ENCODE data around the gene OBSL1.

Gene OBSL1

DNA sequence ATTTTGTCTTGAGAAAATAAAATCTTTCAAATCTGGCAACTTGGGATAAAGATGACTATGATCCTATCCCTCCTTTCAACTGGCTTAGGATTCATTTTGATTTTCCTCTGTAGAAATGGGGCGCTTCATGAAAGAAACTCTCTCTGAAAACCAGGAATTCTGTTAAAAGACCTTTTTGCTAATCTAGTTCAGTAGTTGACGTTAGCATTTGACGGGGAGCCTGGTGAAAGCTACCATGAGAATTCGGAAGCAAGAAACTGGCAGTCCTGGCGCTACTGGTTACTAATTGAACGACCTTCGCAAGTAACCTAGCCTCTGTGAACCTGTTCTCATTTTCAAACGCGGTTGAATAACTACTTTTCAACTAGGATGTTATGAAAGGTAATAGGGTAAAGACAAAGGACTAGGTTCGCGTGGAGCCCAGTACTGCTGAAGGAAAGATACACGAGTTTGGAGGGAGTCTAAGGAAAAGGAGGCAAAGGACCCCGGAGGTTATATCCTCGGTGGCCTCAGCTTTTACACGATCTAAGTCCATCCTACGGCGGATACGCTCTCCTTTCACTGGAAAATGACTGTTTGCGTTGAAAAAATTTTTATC lies 25.7 kb upstream of the OBSL1 start:
- no peak for DNase-seq (ENCODE audit: low read depth)

DNA sequence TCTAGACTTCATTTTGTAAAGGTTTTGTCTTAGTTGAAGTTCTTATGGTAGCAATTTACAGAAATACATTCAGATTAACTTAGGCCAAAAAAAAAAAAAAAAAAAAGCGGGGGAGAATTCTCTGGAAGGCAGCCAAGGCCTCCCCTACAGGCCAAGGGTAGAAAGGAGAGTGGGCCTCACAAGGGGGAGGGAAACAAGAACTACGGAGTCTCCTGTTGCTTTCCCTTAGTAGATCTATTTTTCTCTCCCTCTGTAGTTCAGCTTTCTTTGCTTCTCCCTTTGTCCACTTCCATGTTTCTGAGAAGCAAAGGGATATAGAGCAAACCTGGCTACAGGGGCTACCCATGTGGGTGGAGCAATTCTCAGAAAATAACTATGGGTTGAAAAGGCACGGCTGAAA lies 23.9 kb upstream of the OBSL1 start:
- no peak for DNase-seq (ENCODE audit: low read depth)

- DNase-seq (ENCODE audit: low read depth), result no peak
Measured at GRCh38 chr2:219593154-219593553, 21.8 kb upstream of the OBSL1 start.

- no peak for DNase-seq (ENCODE audit: low read depth)
Measured at GRCh38 chr2:219592736-219593135, 21.4 kb upstream of the OBSL1 start.

- no peak for DNase-seq (ENCODE audit: low read depth)
Measured at GRCh38 chr2:219591091-219591490, 19.8 kb upstream of the OBSL1 start.

GRCh38 chr2:219581346-219581745 lies 10.0 kb upstream of the OBSL1 start:
- no peak for DNase-seq (ENCODE audit: low read depth)

- no peak for DNase-seq (ENCODE audit: low read depth)
Measured at GRCh38 chr2:219578811-219579613, 7.7 kb upstream of the OBSL1 start.

DNA sequence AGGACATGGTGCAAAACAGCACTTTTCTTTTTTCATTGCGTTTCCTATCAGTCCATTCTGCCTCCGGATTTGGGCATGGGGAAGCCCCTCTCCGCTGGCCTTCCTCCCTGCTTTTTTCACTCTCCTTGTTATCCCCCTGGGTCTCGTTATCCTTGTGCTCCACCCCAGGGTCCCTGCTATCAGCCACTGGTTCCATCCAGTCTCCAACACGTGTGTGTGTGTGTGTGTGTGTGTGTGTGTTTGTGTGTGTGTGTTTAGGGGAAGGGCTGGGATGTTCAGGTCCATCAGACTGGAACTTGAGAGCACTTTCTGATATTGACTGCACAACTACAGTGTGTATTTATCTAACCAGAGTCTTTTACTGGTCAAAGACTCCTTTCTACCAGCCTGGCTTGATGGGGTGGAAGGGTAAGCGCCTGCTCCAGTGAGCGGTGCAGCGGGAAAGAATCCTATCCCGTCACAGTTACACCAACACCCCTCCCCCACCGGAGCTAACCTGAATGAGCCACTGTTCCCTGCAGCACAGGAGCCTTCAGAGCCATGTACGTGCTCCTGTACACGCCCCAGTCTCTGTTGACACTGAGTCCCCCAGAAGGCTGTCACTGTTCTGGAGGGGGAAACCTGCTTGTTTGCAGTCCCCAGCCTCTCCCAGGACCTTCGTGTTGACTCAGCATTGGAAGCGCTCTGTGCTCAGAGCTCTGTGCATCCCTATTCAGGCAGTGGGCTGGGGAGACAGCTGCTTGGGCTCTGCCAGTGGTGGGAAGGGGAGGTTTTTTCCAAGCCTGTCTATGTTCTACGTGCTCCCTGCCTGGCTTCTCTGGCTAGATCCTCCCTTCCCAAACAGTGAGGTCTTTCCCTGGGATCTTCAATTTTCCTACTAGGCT lies 5.4 kb upstream of the OBSL1 start:
- DNase-seq (ENCODE audit: low read depth), result no peak

DNA sequence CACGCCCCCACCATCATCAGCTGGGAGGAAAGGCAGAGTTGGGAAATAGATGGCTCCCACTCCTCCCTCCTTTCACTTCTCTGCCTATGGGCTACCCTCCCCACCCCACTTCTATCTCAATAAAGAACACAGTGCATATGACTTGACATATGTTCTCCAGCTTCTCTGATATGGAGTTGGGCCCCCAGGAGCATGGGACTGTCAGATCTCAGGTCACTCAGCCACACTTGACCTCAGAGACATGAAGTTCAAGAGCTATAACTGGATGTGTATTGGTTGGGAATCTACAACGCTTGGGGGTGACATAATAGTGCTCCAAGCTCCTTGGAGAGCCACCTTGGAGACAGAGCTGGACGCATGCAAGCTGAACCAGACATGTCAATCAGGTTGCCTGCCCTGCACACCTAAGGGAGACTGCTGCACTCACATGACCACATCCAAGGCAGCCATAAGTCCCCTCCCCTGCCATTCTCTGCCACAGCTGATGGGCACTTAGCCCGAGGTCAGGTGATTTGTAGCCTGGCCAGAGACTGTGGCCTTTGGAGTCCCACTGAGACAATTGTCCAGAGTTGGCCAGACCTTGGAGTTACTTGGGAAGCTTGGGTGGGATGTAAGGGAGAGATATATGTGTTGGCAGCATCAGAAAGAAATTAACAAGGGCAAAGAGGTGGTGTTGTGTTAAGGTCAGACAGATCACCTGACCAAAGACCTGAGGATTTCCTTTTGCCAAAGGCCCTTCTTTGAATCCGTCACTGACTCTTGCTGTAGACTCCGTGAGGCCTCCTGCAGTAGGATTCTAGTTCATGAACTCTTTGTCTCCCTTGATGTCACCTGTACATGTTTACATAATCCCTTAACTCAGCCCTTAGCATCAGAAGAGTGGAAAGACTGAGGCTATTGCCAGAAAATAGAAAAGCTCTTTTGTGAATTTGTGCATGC lies 4.5 kb upstream of the OBSL1 start:
- DNase-seq (ENCODE audit: low read depth), result no peak

- DNase-seq (ENCODE audit: low read depth), result no peak
Measured at GRCh38 chr2:219574484-219575311, 3.4 kb upstream of the OBSL1 start.

- DNase-seq (ENCODE audit: low read depth), result no peak
Measured at GRCh38 chr2:219573166-219573565, 1.8 kb upstream of the OBSL1 start.

GRCh38 chr2:219572237-219573001 lies 1.1 kb upstream of the OBSL1 start, which contains the start of gene INHA:
TSS of gene INHA (plus strand) at chr2:219572310. CDS start at chr2:219572375, 65 bp downstream.
- no peak for DNase-seq (ENCODE audit: low read depth)

DNA sequence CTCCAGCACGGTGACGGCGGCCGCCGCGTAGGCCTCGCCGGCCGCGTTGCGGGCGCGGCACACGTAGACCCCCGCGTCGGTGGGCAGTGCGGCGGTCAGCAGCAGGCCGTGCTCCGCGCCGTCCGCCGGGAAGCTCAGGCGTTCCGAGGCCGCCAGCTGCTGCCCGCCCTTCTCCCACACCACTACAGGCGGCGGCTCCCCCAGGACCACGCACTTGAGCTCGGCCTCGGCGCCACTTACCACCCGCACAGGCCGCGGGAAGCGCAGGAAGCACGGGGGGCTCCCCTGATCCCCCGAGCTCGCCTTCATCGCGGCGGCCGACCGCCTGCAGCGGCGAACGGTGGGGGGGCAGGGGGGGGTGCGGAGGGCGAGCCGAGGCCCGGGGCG lies 422 bp downstream of the OBSL1 start:
- no peak for DNase-seq (ENCODE audit: low read depth)

- no peak for DNase-seq (ENCODE audit: low read depth)
Measured at GRCh38 chr2:219570194-219570923, 980 bp downstream of the OBSL1 start.

DNA sequence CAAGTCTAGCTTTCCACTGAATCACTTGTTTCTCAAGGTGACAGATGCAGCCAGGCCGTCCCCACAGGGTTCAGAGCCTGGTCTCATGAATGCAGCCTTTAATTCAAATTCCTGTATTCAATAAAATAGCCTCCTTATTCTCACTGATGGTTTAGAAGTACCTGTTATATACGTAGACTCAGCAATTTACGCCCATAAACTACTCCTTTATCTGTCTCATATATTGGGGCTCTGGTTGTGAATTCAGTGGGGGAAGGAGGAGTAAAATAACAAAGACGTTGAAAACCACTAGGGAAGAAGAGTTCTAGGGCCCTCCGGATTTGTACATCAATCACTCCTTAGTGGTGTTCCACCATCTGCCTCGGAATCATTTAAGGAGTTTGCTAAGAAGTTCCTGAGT lies 1.7 kb downstream of the OBSL1 start:
- no peak for DNase-seq (ENCODE audit: low read depth)

GRCh38 chr2:219569041-219569440 lies 2.3 kb downstream of the OBSL1 start:
- DNase-seq (ENCODE audit: low read depth), result no peak

GRCh38 chr2:219567791-219568361 lies 3.5 kb downstream of the OBSL1 start:
- DNase-seq (ENCODE audit: low read depth), result no peak

GRCh38 chr2:219567131-219567530 lies 4.2 kb downstream of the OBSL1 start:
- no peak for DNase-seq (ENCODE audit: low read depth)

GRCh38 chr2:219566640-219567039 lies 4.7 kb downstream of the OBSL1 start:
- no peak for DNase-seq (ENCODE audit: low read depth)
